GM12878 (cell line): ENCODE data around the gene ARHGAP40. TPM values are rescaled to one million over a fixed set of nuclear protein-coding genes. Genes with fewer than 3 reads are reported as not detected.

Experiments
- ATAC-seq: fragments of 200-7000 bp; cut with Tn5 transposase; 3 replicates; pipeline ENCODE4 v1.9.1; 2020; ENCODE audit warnings: mild to moderate bottlenecking, moderate library complexity
- BruUV-seq: library from RNA; stranded (reverse); fragments of 400-500 nt; replicated peaks from 2 replicates; lab custom pipeline; 2021; lab: Mats Ljungman, UMichigan
- CTCF ChIA-PET: fragments of 300-600 bp; sonication (Branson Sonifier 250); formaldehyde crosslinking; extraction: SDS; loops from one replicate; lab custom pipeline; 2021; ENCODE audit warnings: inconsistent platforms; lab: Yijun Ruan, JAX
- POLR2A ChIA-PET: fragments of 350-600 bp; formaldehyde crosslinking; extraction: SDS; loops from one replicate; lab custom pipeline; 2021; ENCODE audit warnings: inconsistent platforms; lab: Charles Lee
- RAD21 ChIA-PET: fragments of 300-600 bp; sonication (Branson Sonifier 250); formaldehyde crosslinking; loops from one replicate; lab custom pipeline; 2023; ENCODE audit warnings: antibody characterized with exemption; ENCODE audit not compliant: unreplicated experiment; lab: Charles Lee
- SMC1A ChIA-PET: fragments of 300-600 bp; sonication (Branson Sonifier 250); formaldehyde crosslinking; loops from one replicate; lab custom pipeline; 2023; ENCODE audit not compliant: unreplicated experiment, uncharacterized antibody; lab: Charles Lee
- DNase-seq: peaks from one replicate; pipeline ENCODE4 v3.0.0-alpha.2; 2011; ENCODE audit warnings: low read depth, low spot score
- FAIRE-seq: peaks from 3 replicates; lab custom pipeline; 2011; peaks lifted over from hg19 to GRCh38; lab: Jason Lieb, UNC
- H2AFZ ChIP-seq: 2 replicates; pipeline ENCODE4 v1.6.0; 2011; ENCODE audit warnings: low read depth, low read length, control low read depth; ENCODE audit not compliant: control insufficient read depth
- H3K27ac ChIP-seq: 2 replicates; pipeline ENCODE4 v1.5.1; 2011; ENCODE audit warnings: control low read depth; ENCODE audit not compliant: control insufficient read depth, insufficient read depth
- H3K27me3 ChIP-seq, 2 experiments: replicated peaks in 1 of 2; 2 replicates each; pipeline versions ENCODE4 v1.6.0 to v1.6.1; 2011; ENCODE audit warnings: low read length in 1 of 2; ENCODE audit not compliant: control insufficient read depth in 2 of 2, insufficient read depth in 2 of 2
- H3K36me3 ChIP-seq, 2 experiments: 2 replicates each; pipeline ENCODE4 v1.5.1; 2011; ENCODE audit warnings: low read length in 1 of 2; ENCODE audit not compliant: control insufficient read depth in 2 of 2, insufficient read depth in 2 of 2
- H3K4me1 ChIP-seq: 2 replicates; pipeline ENCODE4 v1.6.1; 2011; ENCODE audit warnings: mild to moderate bottlenecking, low read length, moderate library complexity, mixed read lengths; ENCODE audit not compliant: control insufficient read depth, insufficient read depth
- H3K4me2 ChIP-seq: 2 replicates; pipeline ENCODE4 v1.6.0; 2011; ENCODE audit warnings: control low read depth; ENCODE audit not compliant: control insufficient read depth, insufficient read depth
- H3K4me3 ChIP-seq: fragments of 200-600 bp; sonication (generic); 2 replicates; pipeline ENCODE4 v1.5.1; 2016
- H3K79me2 ChIP-seq: 2 replicates; pipeline ENCODE4 v1.6.0; 2011; ENCODE audit warnings: low read length; ENCODE audit not compliant: control insufficient read depth, insufficient read depth
- H3K9ac ChIP-seq: 2 replicates; pipeline ENCODE4 v1.8.0; 2011; ENCODE audit warnings: low read length, control low read depth, mixed read lengths; ENCODE audit not compliant: control insufficient read depth, insufficient read depth
- H3K9me3 ChIP-seq: replicated peaks from 3 replicates; pipeline ENCODE4 v1.5.1; 2011; ENCODE audit warnings: mild to moderate bottlenecking, low read length; ENCODE audit not compliant: control insufficient read depth, insufficient read depth
- H4K20me1 ChIP-seq: 2 replicates; pipeline ENCODE4 v1.6.0; 2011; ENCODE audit not compliant: control insufficient read depth, insufficient read depth
- BMI1 ChIP-seq: fragments of 450-650 bp; IDR thresholded peaks from 2 replicates; pipeline ENCODE4 v1.6.1; 2016; ENCODE audit warnings: mild to moderate bottlenecking, moderate library complexity, borderline replicate concordance
- CEBPB ChIP-seq, 2 experiments: fragments of 150-350 bp in 1 of 2; IDR thresholded peaks; 2 replicates each; pipeline ENCODE4 v1.6.1; 2012 to 2014; ENCODE audit warnings: low read depth in 2 of 2, low read length in 2 of 2, borderline replicate concordance in 1 of 2, inconsistent platforms in 1 of 2
- ELK1 ChIP-seq: IDR thresholded peaks from 2 replicates; pipeline ENCODE4 v1.6.1; 2012; ENCODE audit warnings: low read depth, low read length, improper control_type of control experiment
- ETV6 ChIP-seq, 2 experiments: fragments of 450-650 bp in 1 of 2; IDR thresholded peaks in 1 of 2; conservative IDR thresholded peaks in 1 of 2; 2 replicates each; pipeline ENCODE4 v1.6.1; 2014; ENCODE audit warnings: antibody characterized with exemption in 1 of 2, borderline replicate concordance in 1 of 2, low read depth in 1 of 2, mild to moderate bottlenecking in 1 of 2, moderate library complexity in 1 of 2
- HCFC1 ChIP-seq: fragments of 150-350 bp; IDR thresholded peaks from 2 replicates; pipeline ENCODE4 v1.6.1; 2014; ENCODE audit warnings: low read length
- HSF1 ChIP-seq: fragments of 150-350 bp; IDR thresholded peaks from 2 replicates; pipeline ENCODE4 v1.6.1; 2014; ENCODE audit warnings: mild to moderate bottlenecking, low read depth, low read length
- MTA3 ChIP-seq: IDR thresholded peaks from 2 replicates; pipeline ENCODE4 v1.6.1; 2012; ENCODE audit warnings: low read length, inconsistent platforms, borderline replicate concordance
- NRF1 ChIP-seq: conservative IDR thresholded peaks from 2 replicates; pipeline ENCODE4 v1.6.1; 2011; ENCODE audit warnings: mild to moderate bottlenecking, low read depth, low read length, improper control_type of control experiment
- SMARCA5 ChIP-seq: fragments of 450-650 bp; IDR thresholded peaks from 2 replicates; pipeline ENCODE4 v1.6.1; 2017; ENCODE audit warnings: mild to moderate bottlenecking
- TCF3 ChIP-seq: IDR thresholded peaks from 2 replicates; pipeline ENCODE4 v1.6.1; 2012; ENCODE audit warnings: low read depth, mild to moderate bottlenecking, low read length, borderline replicate concordance; ENCODE audit not compliant: insufficient read depth
- ZZZ3 ChIP-seq: IDR thresholded peaks from 2 replicates; pipeline ENCODE4 v1.6.1; 2011; ENCODE audit warnings: low read depth; ENCODE audit not compliant: control insufficient read depth, insufficient read length
- WGBS: methylation state at CpG from one replicate; pipeline ENCODE4 v1.1.6; 2016; ENCODE audit warnings: low lambda C conversion rate; ENCODE audit not compliant: insufficient replicate concordance, insufficient coverage; ENCODE audit errors: missing lambda C conversion rate; 5-methylcytosine and 5-hydroxymethylcytosine counted together
- in situ Hi-C: fragments of 300-500 bp; cut with MboI; formaldehyde crosslinking; loops from 9 replicates; pipeline ENCODE4 v1.14.3; 2018; ENCODE audit warnings: mixed read lengths
- intact Hi-C: fragments of 100-400 bp; cut with micrococcal nuclease; formaldehyde crosslinking; loops from one replicate; pipeline ENCODE4 v1.14.2; 2022; ENCODE audit not compliant: unreplicated experiment
- polyA plus RNA-seq, 11 experiments: library from polyadenylated mRNA; depleted of rRNA in 4 of 11; unstranded in 6 of 11; stranded (reverse) in 5 of 11; fragments of >200 nt; fragmentation: Nextera tagmentation in 4 of 11; fragmentation: Illumina TruSeq in 1 of 11; extraction: Ambion mirVana in 4 of 11; extraction: Trizol in 1 of 11; gene quantifications; 1 replicate in 1 of 11; 2 replicates in 10 of 11; pipeline versions ENCODE4 v1.2.1 to v1.2.3, GENCODE V29; 2011 to 2016; ENCODE audit warnings: inconsistent platforms in 2 of 11, missing spikeins in 2 of 11, low read depth in 1 of 11
- total RNA-seq, 4 experiments: library from RNA; depleted of rRNA in 3 of 4; stranded (reverse); fragments of >200 nt in 3 of 4; fragmentation: Illumina TruSeq in 1 of 4; extraction: Trizol in 1 of 4; gene quantifications; 2 replicates each; pipeline versions ENCODE4 v1.2.1 to v1.2.3, GENCODE V29; 2013 to 2021
- TF ChIP-seq, protein P1 (sequence below): IDR thresholded peaks from 2 replicates; pipeline ENCODE4 v1.6.1; 2011; ENCODE audit warnings: low read depth, low read length, improper control_type of control experiment, borderline replicate concordance

ARHGAP40 gene
- total and polyA plus RNA-seq, 10 of the 15 experiments (the other 5 are each of a cell fraction or from before 2014, with no cell fraction given): 0.06 to 0.07 TPM; not detected in 8

- ATAC-seq: no peak
- ChIA-PET SMC1A (no interaction called here), RAD21 (interaction anchor here (0.9 kb wide), 1 partner anchor 29 kb away, joined by 3 read pairs; no protein-coding TSS in a partner anchor), POLR2A (no interaction called here), CTCF (no interaction called here)
- TF ChIP-seq BMI1 (no peak), SMARCA5 (no peak), HSF1 (no peak), MTA3 (no peak), NRF1 (no peak), HCFC1 (no peak), TCF3 (no peak), CEBPB (IDR thresholded peaks at IDR 0.05; ENCODE audit: borderline replicate concordance in 1 of 2, low read depth in 2 of 2, low read length in 2 of 2) (no peak), ZZZ3 (no peak), ETV6 (conservative IDR thresholded peaks at IDR 0.05 in 1 of 2, IDR thresholded peaks at IDR 0.05 in 1 of 2; ENCODE audit: borderline replicate concordance in 1 of 2, low read depth in 1 of 2) (no peak), ELK1 (no peak)
- TF ChIP-seq, protein P1, sequence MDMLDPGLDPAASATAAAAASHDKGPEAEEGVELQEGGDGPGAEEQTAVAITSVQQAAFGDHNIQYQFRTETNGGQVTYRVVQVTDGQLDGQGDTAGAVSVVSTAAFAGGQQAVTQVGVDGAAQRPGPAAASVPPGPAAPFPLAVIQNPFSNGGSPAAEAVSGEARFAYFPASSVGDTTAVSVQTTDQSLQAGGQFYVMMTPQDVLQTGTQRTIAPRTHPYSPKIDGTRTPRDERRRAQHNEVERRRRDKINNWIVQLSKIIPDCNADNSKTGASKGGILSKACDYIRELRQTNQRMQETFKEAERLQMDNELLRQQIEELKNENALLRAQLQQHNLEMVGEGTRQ: no peak
- H3K9me3 ChIP-seq: no peaks in the 10 kb centered on the region
- no peaks in the 10 kb centered on the region for H3K79me2 ChIP-seq
- H3K4me3 ChIP-seq: no peak overlapping the region
- peaks cover 4 to 9% of the 10 kb centered on the region in 2 experiments for H3K27me3 ChIP-seq
- intact Hi-C loops: no loop called here
- no peak for DNase-seq
- no peak overlapping the region for H3K9ac ChIP-seq
- no peak for FAIRE-seq
- H3K4me2 ChIP-seq: no peak overlapping the region
- in situ Hi-C loops: no loop called here
- no peaks in the 10 kb centered on the region for H3K36me3 ChIP-seq
- no peak overlapping the region for H2AFZ ChIP-seq
- H3K4me1 ChIP-seq: no peaks in the 10 kb centered on the region
- 66% methylated on average over 4 of the region's 4 CpGs for WGBS
- no TSS peak for BruUV-seq
- no peaks in the 10 kb centered on the region for H4K20me1 ChIP-seq
- no peak overlapping the region for H3K27ac ChIP-seq
These were observed 3.3 kb downstream of the ARHGAP40 start for GRCh38 chr20:38604873-38605303.
